NCI-H1694 treated with DMSO at 0.1 percent for 48 hours (cell line): ENCODE measurements around the gene DEUP1.
"Not testable (repeated sequence)": the region's sequence is repeated elsewhere in the genome, so short reads cannot be mapped to it uniquely, and the experiment has no call there.

Experiments
- DNase-seq: peaks from one replicate; lab custom pipeline; 2025; lab: John Stamatoyannopoulos, UW

The DEUP1 gene

DNA sequence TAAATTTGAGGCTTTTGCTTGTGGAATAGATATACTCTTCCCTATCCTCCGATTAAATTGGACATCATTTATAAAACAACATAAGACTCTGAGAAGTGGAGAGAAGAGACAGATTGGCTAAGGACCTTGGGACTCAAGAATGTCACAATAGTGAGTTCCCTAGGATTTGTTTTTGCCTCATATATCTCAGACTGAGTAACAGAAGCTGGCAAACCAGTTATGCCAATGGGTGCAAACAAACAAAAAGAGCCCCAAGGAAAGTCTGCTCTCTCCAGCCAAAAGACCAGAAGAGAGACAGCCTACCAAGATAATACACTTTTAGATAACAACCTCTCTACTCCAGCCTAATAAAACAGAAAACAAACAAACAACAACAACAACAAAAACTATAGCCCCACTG is 28.9 kb downstream of the DEUP1 start:
- no peak for DNase-seq

DNA sequence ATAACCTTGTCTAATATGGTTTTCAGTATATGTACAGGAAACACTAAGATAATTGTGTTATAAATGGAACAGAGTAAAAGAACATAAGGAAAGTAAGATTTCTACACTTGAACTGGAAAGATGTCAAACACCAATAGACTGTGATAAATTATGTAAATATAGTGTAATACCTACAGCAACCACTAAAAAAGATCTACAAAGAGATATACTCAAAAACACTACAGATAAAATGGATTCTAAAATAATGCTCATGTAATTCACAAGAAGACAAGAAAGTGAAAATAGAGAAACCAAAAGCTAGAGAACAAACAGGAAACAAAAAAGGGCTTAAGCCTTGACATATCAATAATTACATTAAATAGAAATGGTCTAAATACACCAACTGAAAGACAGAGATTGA is 30.9 kb downstream of the DEUP1 start:
- DNase-seq, result no peak

DNA sequence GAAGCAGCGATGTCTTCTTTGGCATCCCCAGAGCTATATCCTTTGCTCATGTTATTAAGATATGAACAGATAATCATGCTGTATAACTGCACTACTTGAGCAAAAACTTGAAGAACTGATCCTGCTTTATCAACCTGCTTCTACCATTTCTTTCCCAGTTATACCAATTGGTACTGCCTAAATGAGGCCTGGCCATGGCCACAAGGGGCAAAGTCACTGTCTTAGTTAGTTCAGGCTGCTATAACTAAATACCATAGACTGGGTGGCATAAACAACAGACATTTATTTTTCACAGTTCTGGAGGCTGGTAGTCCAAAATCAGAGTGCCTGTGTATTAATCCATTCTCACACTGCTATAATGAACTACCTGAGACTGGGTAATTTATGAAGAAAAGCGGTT is 37.5 kb downstream of the DEUP1 start:
- no peak for DNase-seq

DNA sequence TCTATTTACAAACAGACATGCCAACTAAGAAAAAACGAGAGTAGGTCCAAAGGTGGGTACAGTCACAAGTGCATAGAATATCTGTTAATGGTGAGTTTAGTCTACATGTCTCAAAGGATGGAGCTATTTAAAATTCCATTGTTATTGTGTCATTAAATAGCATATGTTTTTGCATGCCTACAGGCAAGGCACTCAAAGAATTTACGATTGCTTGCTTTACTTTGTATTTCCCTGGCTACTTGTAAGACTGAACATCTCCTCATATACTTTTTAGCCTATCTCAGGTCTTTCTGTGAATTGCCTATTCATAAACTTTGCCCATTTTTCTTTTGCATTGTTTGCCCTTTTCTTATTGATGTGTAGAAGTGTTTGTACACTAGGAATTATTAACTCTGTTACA is 39.7 kb downstream of the DEUP1 start:
- DNase-seq, result no peak

DNA sequence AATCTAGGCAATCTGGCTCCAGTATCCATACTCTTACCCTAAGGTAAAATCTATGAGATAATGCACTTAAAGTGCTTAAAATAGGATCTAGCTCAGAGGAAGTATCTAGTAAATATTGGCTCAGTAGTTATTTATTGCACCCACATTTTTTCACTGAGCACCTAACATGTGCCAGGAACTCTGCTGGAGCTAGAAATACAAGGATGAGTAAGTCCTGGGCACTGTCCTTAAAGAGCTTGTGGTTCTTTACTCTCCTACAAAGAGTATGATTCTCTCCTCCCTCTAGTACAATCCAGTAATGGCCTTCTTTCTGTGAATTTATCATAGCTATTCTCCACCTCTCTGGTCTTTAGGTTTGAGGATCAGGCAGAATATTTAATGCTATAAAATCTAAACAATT is 59.2 kb downstream of the DEUP1 start:
- no peak for DNase-seq

DNA sequence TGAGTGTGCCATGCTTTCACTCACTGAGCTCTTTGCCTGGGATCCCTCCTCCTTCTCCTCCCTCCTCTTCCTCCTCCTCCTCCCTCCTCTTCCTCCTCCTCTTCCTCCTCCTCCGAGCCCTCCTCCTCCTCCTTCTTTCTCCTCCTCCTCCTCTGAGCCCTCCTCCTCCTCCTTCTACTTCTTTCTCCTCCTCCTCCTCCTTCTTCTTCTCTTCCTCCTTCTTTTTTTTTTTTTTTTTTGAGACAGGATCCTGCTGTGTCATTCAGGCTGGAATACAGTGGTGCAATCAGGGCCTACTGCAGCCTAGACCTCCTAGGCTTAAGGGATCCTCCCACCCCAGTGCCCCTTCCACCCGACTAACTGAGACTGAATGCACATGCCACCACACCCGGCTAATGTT is 62.3 kb downstream of the DEUP1 start:
- DNase-seq, result no peak

DNA sequence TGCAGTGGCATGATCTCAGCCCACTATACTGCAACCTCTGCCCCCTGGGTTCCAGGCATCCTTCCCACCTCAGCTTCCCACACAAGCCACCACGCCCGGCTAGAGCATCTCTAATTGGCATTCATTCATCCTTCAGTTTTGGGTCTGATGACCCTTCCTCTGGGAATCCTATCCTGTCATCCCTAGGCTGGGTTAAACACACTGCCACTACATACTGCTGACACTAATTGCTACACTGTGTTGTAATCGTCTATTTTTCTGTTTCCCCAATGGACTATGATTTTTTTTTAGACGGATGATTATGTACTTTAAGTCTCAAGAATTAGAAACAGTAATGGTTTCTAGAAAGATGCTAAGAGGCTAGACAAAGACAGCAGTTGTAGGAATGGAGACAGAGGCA is 62.8 kb downstream of the DEUP1 start:
- DNase-seq, result no peak

GRCh38 chr11:93394488-93394887 is 63.9 kb downstream of the DEUP1 start:
- no peak for DNase-seq

DNA sequence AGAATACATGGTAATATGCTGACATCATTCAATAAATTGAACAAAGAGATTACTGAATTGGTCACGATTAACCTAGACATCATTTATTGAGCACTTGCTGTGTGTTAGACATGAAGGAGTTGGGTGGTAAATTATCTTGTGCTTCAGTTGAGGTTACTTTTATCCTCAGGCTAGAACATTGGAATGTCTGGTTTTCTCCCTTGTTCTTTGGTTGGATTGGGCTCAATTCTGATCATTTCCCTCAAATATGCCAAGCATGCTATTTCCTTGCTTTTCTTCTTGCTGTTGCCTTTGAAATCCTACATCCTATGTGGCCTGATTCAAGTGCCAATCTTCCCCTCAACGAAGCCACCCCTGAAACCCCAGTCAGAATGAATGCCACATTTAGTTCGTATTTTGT is 65.8 kb downstream of the DEUP1 start:
- DNase-seq, result no peak

GRCh38 chr11:93403930-93404329 is 73.4 kb downstream of the DEUP1 start:
- DNase-seq, result no peak

DNA sequence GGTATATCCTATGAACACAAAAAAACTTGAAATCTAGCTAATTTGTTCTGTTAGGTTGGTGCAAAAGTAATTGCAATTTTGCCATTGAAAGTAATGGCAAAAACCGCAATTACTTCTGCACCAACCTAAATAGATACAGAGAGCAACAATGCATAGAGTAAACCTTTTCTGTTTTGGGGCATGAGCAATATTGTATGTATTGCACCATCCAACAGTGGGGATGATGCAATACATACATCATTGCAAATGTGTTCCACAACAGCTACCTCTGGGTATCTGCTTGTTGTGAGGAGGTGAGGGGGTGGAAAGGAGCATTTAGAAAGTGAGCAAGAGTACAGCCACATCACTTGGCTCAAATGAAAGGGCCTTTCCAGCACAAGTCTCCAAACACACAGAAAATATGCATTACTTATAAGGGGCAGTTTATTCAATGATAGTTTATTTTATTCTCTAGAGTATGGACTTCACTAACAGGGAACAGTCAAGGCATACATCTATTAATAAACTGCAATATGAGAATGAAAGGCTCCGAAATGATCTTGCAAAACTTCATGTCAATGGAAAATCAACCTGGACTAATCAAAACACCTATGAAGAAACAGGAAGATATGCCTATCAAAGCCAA is 77.3 kb downstream of the DEUP1 start:
- DNase-seq, result no peak

- DNase-seq, result no peak
Observed at GRCh38 chr11:93410441-93410840, 79.9 kb downstream of the DEUP1 start.

GRCh38 chr11:93411705-93412104 is 81.2 kb downstream of the DEUP1 start:
- DNase-seq, result no peak

GRCh38 chr11:93432247-93432646 is 101.7 kb downstream of the DEUP1 start:
- DNase-seq, result no peak

GRCh38 chr11:93443232-93443631 is 112.7 kb downstream of the DEUP1 start:
- DNase-seq, result not testable (repeated sequence)

DNA sequence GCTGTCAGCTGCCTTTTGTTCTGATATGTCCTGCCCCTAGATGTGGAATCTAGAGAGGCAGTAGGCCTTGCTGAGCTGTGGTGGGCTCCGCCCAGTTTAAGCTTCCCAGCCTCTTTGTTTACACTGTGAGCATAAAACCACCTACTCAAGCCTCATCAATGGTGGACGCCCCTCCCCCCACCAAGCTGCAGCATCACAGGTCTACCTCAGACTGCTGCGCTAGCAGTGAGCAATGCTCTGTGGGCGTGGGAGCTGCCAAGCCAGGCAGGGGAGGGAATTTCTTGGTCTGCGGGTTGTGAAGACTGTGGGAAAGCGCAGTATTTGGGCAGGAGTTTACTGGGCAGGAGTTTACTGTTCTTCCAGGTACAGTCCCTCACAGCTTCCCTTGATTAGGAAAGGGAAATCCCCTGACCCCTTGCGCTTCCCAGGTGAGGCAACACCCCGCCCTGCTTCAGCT is 114.1 kb downstream of the DEUP1 start:
- DNase-seq, result no peak

- DNase-seq, result no peak
Observed at GRCh38 chr11:93458286-93458685, 127.7 kb downstream of the DEUP1 start.

DNA sequence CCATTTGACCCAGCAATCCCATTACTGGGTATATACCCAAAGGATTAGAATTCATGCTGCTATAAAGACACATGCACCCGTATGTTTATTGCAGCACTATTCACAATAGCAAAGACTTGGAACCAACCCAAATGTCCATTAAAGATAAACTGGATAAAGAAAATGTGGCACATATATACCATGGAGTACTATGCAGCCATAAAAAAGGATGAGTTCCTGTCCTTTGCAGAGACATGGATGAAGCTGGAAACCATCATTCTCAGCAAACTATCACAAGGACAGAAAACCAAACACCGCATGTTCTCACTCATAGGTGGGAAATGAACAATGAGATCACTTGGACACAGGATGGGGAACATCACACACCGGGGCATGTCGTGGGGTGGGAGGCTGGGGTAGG is 133.1 kb downstream of the DEUP1 start:
- DNase-seq, result not testable (repeated sequence)

DNA sequence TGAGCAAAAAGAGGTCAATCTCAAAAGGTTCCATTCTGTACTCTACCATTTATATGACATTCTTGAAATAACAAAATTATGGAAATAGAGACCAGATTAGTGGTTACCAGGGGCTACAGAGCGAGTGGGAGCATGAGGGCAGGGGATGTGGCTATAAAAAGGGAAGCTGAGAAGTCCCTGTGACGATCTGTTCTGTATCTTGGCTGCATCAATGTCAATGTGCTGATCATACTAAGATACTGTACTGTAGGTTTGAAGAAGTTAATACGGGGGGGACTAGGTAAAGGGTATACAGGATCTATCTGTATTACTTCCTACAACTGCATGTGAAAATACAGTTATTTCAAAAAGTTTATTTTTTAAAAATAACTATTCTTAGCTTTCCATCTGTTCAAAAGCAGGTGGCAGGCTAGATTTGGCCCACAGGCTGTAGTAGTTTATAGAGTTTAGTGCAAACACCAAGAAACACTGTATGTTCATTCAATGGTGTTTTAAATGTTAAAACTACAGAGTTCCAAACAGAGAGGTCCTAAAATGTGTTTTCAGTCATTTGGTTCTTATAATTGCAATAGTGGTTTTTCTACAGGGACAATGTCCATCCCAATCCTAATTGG is 134.5 kb downstream of the DEUP1 start:
- no peak for DNase-seq

GRCh38 chr11:93467054-93467453 is 136.5 kb downstream of the DEUP1 start:
- DNase-seq, result no peak

- no peak for DNase-seq
Observed at GRCh38 chr11:93468290-93468689, 137.7 kb downstream of the DEUP1 start.

DNA sequence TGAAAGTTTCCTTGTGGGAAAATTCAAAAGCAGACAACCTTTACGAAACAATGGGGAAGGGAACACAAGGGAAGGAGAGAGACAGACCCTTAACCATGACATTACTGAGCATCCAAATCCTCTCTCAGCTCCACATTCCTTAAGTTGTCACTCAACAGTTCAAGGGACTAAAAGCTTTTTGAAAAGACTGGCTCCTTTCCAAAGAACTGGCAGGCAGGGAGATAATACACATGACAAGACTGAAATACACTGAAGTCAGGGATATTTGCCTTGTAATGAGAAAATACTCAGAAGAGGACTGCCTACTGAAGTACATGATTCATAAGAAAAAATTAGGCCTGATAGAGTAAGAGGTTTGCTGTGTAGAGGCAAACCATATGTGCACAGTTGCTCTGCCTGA is 143.6 kb downstream of the DEUP1 start:
- DNase-seq, result no peak

DNA sequence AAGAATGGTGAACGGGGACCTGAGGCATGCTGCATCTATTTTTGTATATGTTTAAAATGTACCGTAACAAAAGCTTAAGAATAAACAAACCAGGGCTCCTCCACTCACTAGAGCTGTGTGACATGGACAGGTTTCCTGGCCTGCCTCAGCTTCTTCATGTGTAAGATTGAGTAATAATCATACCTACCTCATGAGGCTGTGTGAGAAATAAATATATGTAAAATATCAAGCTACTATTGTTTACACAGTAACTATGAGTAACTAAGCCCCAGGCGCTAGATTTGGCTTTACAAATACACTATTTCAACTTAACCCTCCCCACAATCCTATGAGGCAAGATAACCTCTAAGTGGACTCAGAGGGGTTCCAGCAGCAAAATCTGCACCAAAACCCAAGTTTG is 146.3 kb downstream of the DEUP1 start:
- DNase-seq, result no peak

DNA sequence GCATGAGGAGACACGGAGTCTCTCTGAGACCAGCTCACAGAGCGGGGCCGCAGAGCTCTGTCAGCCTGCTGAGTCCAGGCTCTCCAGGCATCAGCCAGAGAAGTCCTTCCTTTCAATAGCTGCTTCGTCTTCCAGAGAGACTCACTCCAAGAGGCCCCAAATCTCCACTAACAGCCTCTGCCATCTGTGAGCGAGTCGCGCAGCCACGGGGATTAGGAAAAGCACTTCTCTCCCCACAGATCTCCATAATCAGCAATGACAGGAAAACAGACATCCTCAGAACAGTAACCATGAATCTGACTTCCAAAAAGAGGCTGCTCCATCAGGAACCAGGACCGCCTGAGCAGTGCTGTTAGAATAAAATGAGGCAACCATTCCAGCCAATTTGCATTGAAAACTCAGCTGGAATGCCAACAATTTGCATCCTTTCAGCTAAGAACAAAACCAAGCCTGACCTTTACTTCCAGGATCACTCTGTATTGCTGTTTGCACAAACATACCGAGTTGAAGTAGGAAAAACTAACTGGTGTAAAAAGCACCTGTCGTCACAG is 147.2 kb downstream of the DEUP1 start:
- no peak for DNase-seq
